HG03039 (cell line): ENCODE measurements around the gene STARD13.

Source experiments
- ATAC-seq: cut with Tn5 transposase; IDR thresholded peaks from one replicate; pipeline ENCODE4 v1.9.1; 2021; ENCODE audit warnings: mild to moderate bottlenecking, moderate library complexity; ENCODE audit not compliant: unreplicated experiment

The STARD13 gene

DNA sequence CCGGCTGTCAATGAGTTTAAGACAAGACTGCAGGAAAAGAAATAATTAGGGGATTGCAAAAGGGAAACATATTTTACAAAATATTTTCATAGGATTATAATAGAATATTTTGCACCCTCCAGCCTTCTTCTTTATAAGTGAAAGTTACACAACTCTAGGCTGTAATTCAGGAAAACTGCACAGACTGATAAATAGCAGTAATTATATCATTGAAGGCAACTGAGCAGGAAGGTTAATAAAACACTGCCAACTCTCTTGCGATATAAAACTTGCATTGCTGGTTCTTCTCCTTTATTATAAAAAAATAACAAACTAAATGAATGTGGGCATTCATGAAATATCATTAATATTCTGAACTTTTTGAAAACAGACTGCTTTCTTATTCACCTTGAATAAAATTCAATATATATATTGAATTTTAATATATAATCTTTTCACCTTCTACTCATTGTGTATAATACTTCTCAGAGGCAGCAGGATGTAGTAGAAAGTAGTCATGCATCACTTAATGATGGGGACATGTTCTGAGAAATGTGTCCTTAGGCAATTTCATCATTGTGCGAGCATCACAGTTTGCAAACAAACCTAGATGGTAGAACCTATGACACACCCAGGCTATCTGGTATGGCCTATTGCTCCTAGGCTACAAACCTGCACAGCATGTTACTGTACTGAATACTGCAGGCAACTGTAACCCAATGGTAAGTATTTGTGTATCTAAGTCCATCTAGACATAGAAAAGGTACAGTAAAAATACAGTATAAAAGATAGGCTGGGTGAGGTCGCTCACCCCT is 24.9 kb upstream of the STARD13 start:
- ATAC-seq = no peak

DNA sequence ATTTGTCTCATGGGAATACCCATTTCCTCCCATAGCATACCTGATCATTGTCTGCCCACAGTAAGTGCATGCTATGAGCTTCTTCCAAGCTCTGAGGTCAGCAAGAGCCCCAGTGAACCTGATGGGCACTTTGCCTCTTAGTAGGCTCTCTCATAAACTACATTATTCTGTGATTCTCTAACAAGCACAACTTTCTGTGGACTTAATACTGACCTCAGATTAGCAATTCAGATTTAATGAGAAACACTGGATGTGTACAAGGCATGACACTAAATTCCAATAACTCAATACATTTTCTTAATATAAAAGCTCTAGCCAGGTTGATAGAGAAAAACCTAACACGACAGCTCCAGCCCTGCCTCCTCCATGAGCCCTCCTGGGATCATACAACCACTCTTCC is 23.3 kb upstream of the STARD13 start:
- ATAC-seq = no peak

DNA sequence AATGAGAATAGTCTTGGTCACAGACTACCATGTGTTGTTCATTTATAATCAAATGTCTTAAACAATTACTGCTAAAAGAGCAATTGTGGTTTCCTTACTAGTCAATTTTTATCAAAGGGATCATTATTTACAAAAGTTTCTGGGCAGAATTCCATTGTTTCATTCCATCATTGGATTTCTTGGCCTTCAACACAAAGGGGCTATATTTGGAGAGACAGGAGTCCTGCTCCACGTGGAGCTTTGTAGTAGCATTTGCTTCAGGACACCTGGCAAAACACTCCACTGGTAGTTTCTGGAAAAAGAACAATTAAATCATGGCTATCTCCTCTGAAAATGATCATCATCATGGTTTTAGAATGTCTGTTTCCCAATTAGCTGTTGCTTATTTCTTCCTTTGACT is 22.3 kb upstream of the STARD13 start:
- no peak for ATAC-seq

DNA sequence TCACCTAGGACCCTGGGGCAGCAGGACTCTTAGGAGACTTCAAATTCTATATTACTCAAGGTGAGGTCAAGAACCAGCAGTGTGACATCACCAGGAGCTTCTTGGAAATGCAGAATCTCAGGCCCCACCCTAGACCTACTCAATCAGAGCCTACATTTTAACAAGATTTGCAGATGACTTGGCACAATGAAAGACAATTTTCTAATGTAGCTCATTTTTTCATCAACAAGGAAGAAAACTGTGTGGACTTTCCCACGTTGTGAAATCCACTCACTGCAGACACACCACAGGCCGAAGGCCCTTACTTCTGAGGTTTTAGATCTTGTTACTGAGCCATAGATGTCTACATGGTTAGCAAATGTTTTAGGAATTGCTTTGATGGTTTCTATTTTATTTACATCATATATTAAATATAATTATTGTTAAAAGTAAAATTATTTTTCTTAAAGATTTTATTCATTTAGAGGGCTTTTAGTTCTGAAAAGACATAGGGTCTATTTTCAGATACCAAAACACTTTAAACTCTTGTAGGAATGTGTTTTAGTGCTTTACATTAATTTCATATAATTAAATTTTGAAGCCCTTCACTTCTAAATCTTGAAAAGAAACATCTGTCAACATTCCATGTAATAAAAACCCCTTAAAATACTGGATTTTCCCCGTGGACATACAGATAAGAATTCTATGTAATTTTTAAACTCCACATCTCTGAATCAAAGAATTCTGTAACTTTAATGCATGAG is 18.5 kb upstream of the STARD13 start:
- no peak for ATAC-seq

DNA sequence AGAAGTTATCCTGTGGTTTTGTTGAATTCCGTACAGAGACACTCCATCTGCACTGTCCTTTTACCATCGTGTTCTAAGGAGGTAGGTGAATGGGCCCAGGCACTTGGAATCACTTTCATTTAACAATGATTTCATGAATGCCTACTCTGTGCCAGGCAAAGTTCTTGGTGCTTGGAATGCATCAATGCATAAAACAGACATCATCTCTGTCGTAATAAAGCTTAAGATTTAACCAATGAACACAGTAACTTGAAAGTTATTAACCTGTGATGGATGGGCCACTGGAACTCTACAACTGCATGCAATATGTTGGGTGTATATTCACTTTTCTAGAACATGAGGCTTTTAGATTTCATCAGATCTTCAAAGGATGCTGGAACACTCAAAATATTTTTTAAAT is 14.1 kb upstream of the STARD13 start:
- no peak for ATAC-seq

DNA sequence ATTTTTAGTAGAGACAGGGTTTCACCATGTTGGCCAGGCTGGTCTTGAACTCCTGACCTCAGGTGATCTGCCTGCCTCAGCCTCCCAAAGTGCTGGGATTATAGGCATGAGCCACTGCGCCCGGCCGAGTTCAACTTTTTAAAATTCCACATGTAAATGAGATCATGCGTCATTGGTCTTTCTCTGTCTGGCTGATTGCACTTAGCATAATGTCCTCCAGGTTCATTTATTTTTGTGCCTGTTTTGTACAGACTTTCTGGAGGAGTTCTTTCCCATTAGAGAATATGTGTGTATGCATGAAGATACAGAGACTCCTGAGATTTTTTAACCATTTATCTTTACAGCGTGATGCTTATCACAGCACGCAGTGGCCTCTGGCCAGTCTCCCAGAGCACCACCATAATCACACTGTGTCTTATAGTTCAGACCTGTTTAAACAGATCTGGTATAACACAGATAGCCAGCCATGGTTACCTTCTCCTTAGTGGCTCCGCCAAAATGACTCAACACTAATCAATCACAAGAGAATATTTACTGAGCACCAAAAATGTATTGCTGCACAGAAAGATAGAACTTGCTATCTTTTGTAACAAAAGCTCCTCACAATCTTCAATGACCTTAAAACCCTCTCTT is 11.4 kb upstream of the STARD13 start:
- no peak for ATAC-seq

DNA sequence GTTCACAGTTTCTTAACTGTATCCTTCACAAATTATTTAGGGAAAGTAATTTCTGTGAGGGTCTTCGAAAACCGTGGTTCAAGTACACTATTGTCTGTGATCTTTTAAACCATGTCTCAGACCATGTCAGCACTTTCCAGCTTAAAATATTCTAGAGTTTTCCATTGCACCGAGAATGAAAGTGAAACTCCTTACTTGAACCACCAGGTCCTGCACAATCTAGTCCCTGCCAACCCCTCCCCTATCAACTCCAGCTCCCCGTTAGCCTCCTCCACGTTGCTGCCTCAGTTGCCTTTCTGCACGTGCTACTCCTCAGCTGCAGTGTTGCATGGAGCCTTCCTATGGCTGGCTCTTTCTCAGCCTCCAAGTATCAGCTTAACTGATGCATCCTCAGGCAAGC is 7.2 kb upstream of the STARD13 start:
- no peak for ATAC-seq

DNA sequence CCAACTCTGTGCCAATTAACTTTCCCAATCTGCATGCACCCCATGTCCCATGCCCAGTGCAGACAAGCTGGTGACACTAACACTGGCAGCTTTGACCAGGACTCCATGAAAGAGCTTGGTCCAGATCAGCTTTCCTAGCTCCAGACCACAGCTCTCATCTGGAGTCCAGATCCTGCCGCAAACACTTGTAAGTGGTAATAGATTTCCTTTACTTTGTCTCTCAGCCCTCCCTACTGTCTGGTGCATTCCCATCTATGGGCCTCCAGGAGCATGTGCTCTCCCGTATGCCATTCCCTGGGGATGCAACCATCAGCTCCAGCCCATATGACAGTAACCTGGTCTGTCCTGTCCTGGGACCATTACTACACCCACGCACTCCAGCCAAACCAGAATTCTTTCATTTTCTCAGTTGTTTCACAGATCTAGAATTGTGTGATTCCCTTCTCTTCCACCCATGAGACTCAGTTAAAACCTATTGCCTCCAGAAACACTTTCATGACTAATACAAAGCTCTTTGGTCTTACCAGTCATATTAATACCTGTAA is 4.9 kb upstream of the STARD13 start:
- no peak for ATAC-seq

DNA sequence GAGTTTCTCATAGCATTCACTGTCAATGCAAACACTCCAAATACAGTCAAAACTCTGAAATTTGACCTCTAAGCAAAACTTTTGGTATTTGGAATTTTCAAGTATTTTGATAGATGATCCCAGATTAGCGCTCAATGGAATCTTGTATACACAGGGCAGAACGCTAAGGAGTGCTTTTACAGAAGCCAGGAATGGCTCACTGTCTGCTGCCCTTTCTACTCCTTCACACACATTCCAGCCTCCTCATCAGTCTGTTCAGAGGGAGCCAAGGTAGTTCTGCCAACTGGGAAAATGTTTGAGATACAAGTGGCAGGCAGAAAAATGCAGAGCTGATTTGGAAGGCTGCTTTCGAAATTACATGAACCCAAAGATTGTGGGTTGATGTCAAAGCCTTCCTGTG is 4.4 kb upstream of the STARD13 start:
- no peak for ATAC-seq

DNA sequence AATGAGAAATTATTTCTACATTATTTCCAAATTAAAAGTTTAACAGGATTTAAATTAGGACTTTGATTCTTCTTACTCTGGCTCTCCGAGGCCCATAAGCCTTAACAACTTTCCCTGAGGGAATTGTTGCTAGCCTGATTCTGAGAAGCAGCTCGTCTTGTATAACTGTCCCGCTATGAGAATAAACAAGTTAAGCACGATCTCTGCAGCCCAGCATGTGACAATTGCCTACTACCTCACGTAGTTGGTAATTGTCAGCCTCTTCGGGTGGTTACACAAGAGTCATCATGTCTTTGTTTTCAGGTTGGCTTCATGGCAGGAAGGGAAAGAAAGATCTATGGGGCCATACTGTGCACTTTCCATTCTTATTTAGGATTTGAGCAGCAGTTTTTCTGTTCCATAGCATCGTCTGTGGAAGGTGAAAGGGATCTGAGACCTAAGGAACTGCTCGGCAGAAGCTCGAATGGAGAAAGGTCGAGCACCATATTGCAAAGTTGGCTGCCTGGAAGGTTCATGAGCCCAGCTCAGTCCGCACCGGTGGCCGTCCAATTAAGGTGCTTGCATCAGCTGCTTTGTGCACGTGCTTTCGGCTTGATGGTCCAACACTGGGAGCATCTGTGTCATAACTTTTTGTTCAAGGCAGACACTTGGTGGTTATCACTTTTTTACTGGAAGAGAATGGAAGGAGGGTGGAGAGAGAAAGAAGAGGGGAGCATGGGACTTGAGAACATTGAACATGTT is 1.8 kb upstream of the STARD13 start:
- no peak for ATAC-seq

DNA sequence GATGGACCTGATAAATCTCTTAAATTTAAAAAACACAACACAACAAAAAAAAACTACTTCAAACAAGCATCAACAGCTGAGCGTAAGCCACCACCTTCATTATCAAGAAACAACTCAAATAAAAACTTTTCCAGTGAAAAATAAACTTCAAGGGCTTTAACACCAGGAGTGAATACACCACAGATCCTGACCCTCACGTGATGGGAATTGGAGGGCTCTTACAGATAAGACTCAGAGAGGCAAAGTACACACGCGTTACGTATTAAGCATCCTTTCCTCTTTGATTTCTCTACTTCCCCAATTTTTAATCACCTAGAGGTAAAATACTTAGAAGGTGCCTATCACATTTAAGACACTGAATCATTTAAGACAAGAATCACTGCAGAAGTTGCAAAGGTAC is 573 bp upstream of the STARD13 start:
- ATAC-seq = no peak

DNA sequence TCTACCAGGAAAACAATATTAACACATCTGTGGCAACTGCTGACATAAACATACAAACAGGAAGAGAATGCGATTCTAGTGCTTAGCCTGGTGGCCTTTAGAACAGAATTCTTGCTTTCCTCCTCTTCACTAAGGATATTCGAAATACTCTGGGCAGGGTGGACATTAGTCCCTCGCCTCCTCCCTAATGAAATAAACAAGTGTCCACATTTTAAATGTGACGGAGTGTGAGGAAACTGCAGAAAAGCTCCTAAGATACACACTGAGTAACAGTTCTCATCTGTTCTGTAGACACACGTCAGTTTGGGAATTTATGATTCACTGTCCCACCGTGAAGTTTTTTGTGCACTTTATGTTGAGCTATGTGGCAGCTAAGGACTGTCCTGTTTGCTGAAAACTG is 639 bp downstream of the STARD13 start:
- no peak for ATAC-seq

DNA sequence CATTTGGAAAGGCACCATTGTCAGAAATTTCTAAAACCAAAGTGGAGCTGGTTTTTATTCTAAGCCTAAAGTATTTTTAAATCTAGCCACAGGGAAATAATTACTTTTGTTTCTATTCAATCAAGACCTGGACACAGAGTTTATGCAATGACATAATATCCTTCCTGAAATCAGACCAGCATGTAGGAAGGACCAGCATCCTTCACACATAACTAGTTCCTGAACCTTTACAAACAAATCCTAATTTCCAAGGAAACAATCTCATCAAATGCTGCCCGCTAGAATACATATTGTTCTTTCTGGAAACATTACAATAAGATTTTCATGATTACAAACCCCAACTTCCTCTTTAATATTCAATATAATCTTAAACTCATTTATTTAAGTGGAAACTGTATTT is 1.5 kb downstream of the STARD13 start:
- no peak for ATAC-seq

DNA sequence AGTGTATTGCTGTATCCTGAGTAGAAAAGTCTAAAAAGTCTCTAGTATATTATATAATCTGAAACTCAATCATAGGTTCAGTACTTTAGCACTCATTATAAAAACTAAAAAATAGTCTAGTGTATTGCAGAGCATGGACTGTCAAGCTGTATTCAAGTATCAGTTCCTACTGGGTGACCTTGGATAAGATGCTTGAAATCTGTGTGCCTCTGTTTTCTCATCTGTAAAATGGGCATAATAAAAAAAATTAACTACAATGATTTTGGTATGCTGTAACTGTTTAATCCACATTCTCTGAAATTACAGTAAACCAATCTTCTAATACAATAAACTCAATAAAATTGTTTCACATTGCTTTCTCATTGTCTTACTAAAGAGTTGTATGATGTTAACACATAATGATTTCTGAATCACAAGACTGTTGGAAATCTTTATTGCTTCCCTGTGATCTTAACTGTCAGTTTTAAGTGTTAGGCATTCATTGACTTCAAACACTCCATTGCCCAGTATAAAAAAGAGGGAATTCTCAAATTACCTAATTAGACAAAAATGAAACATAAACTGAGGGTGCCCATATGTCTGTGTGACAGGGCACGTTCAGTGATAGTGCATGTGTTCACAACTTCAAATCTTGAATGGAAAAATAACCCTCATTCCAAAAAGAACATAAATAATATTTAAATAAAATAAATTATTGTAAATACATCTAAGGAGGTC is 2.2 kb downstream of the STARD13 start:
- ATAC-seq = no peak

DNA sequence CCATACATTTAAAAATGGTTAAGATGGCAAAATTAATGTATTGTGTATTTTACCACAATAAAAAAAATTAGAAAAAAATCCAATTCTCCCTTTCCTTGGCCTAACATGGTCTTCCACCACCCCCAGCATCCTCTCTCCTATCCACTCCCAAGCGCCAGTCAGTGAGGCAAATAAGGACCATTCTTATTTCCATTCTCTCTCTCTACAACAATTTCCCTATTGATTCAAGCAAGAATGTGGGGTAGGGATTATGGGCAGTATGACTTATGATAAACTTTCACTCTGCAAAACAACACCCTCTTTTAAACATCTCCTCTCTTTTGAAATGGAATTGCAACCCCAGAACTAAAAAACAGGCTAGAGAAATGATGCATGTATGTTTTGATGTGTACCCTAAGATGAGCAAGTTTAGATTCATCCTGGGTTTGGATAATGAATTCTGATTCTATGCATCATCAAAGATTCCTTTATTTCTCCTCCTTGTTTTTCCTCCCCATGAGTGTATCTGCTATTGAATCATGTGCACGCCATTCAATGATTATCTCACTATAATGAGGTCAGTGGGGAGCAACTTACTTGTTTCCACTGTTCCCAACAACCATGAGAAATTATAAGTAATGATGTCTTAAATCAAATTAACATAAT is 3.5 kb downstream of the STARD13 start:
- ATAC-seq = no peak

DNA sequence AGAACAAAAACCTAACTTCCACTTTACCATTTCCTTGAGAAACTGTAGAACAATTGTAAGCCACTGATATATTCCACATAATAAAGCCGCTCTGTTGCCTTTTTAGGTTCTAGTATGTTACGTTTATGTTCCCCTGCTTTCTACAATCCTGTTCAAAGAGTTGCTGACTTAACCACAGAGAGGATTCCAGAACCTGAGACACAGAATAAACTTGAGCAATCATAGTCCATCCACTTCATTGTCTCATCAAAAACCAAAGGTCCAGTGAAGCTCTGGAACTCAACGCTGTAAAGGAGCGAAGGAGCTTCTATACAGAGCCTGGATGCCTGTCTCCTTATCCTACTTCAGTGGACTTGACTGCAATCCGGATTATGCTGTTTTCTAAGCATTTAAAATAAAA is 4.6 kb downstream of the STARD13 start:
- no peak for ATAC-seq

DNA sequence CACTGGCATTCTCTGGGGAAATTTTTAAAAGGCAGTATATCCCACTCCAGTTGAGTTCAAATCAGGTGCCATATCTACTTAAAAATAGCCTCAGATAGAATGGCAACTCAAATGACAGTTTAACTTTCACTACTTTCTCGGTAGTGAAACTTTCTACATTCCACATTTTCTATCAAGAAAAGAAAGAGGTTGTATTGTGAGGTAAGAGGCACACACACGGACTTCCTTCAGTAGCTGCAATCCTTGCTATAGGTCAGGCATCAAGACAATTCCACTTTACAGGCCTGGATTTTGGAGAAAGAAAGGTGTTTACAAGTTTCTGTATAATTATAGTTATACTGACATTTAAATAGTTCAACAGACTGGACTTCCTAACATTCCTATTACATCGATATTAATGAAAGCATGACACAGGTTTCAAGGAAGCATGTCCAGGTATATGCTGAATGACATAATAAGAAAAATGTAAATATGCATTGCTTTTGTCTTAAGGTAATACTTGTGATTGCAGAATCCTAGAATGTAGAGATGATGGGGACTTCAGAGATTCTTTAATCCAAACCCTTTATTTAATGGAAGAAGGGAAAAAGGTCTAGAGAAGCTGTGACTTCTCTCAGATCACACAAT is 5.2 kb downstream of the STARD13 start:
- no peak for ATAC-seq

DNA sequence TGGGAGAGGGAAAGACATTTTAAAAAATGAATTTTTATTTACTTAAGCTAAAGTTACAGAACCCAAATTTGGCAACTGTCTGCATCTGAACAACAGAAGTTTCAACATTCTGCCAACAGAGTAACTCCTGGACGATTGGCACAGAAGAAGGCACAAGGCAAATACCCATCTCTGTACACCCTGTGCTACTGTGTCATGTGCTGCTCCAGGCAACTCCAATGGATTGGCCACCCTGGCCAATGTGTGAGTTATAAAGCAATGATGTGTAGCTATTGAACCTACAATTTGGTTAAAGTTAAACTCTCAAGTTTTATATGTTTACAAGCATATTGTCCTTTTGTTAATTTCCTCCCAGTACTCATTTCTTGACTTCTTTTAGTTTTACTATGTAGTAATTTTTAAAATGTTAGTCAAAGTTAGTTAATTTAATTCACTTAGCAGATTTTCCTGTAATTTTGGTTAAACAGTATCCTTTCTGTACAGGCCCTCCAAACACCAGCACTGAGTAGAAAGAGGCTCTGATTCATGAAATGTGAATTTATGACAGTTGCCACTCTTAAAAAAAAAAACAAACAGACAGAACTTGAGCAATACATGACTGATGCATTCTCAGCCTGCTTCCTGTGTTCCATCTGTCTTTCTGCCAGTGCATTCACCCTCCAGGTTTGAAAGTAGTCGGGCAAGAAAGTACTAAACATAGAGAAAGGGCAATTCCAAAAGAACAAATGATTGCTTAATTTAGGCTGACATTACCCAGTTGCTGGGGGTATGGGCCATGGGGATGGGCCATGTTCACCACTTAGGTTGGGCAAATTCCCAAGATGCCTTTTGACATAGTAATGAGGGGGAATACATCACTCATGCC is 5.9 kb downstream of the STARD13 start:
- no peak for ATAC-seq

DNA sequence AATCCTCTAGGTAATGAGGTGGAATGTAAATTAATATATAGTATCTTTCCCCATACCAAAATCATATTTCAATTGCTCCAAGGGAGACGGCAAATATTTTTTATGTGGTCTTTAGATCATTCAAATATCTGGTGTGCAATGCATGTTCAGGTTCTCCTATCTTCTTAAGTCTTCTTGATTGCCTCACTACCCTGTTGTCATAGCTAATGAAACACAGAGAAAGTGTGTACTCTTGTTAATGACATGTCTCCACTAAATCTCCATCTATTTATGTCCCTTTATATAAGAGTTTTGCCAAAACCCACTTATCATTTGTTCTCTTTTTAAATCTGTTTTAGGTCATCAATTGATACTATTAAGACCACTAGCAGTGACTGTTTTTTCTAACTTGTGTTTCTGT is 6.6 kb downstream of the STARD13 start:
- no peak for ATAC-seq
